IMR-90 (cell line): Measurements from ENCODE around the gene CYP4B1. TPM values are rescaled to one million over a fixed set of nuclear protein-coding genes. Genes with fewer than 3 reads are reported as not detected.

Source experiments
- ATAC-seq: fragments of 200-7000 bp; cut with Tn5 transposase; 2 replicates; pipeline ENCODE4 v1.9.1; 2020; ENCODE audit warnings: low read depth, mild to moderate bottlenecking, moderate library complexity
- BruUV-seq: library from RNA; stranded (reverse); fragments of 400-500 nt; replicated peaks from 2 replicates; lab custom pipeline; 2021; lab: Mats Ljungman, UMichigan
- CTCF ChIA-PET: fragments of 300-600 bp; formaldehyde crosslinking; extraction: SDS; loops from one replicate; lab custom pipeline; 2021; ENCODE audit warnings: antibody characterized with exemption; lab: Yijun Ruan, JAX
- POLR2A ChIA-PET: fragments of 300-600 bp; sonication (Branson Sonifier 250); formaldehyde crosslinking; loops from one replicate; lab custom pipeline; 2022; ENCODE audit warnings: antibody characterized with exemption; ENCODE audit not compliant: unreplicated experiment; lab: Charles Lee
- DNase-seq: peaks from one replicate; pipeline ENCODE4 v3.0.0; 2013
- H2AFZ ChIP-seq: replicated peaks from 2 replicates; pipeline ENCODE3; 2013; ENCODE audit warnings: low read length, mild to moderate bottlenecking; ENCODE audit not compliant: poor library complexity
- H2AK5ac ChIP-seq: 2 replicates; pipeline ENCODE4 v1.6.1; 2013; ENCODE audit warnings: low read depth, low read length, inconsistent platforms
- H2AK9ac ChIP-seq: replicated peaks from 2 replicates; pipeline ENCODE3; 2013; ENCODE audit warnings: mild to moderate bottlenecking, low read depth, low read length, moderate library complexity; ENCODE audit not compliant: poor library complexity
- H2BK120ac ChIP-seq: 2 replicates; pipeline ENCODE4 v1.6.1; 2013; ENCODE audit warnings: low read depth, low read length, inconsistent platforms
- H2BK15ac ChIP-seq: 3 replicates; pipeline ENCODE4 v1.6.1; 2013; ENCODE audit warnings: low read depth, low read length, inconsistent platforms
- H2BK20ac ChIP-seq: 2 replicates; pipeline ENCODE4 v1.6.1; 2013; ENCODE audit warnings: low read depth, mild to moderate bottlenecking, inconsistent platforms, low read length, moderate library complexity
- H2BK5ac ChIP-seq: 2 replicates; pipeline ENCODE4 v1.6.1; 2013; ENCODE audit warnings: mild to moderate bottlenecking, low read depth, low read length, inconsistent platforms; ENCODE audit not compliant: poor library complexity, severe bottlenecking
- H3K14ac ChIP-seq: replicated peaks from 2 replicates; pipeline ENCODE4 v1.6.1; 2013; ENCODE audit warnings: low read depth, low read length, inconsistent platforms
- H3K18ac ChIP-seq: 2 replicates; pipeline ENCODE4 v1.6.1; 2013; ENCODE audit warnings: low read depth, low read length, control low read depth
- H3K23ac ChIP-seq: 2 replicates; pipeline ENCODE4 v1.6.1; 2013; ENCODE audit warnings: low read depth, low read length, inconsistent platforms
- H3K27ac ChIP-seq: 2 replicates; pipeline ENCODE4 v1.5.1; 2013; ENCODE audit warnings: mild to moderate bottlenecking, control low read depth, low read length; ENCODE audit not compliant: insufficient read depth
- H3K27me3 ChIP-seq: 2 replicates; pipeline ENCODE4 v1.6.1; 2013; ENCODE audit warnings: low read length; ENCODE audit not compliant: control insufficient read depth, insufficient read depth
- H3K36me3 ChIP-seq: 2 replicates; pipeline ENCODE4 v1.6.1; 2013; ENCODE audit warnings: low read length, mixed read lengths; ENCODE audit not compliant: control insufficient read depth, insufficient read depth
- H3K4ac ChIP-seq: 2 replicates; pipeline ENCODE4 v1.6.1; 2013; ENCODE audit warnings: low read depth, low read length, inconsistent platforms
- H3K4me1 ChIP-seq: 2 replicates; pipeline ENCODE4 v1.6.1; 2013; ENCODE audit warnings: low read length, mixed read lengths; ENCODE audit not compliant: control insufficient read depth, insufficient read depth
- H3K4me2 ChIP-seq: 2 replicates; pipeline ENCODE4 v1.6.1; 2013; ENCODE audit warnings: low read depth, mild to moderate bottlenecking, control low read depth, low read length, moderate library complexity
- H3K4me3 ChIP-seq: 2 replicates; pipeline ENCODE4 v1.5.1; 2013; ENCODE audit warnings: low read depth, mild to moderate bottlenecking, control low read depth, low read length, moderate library complexity; ENCODE audit not compliant: insufficient read depth
- H3K56ac ChIP-seq: 2 replicates; pipeline ENCODE4 v1.6.1; 2013; ENCODE audit warnings: low read length, inconsistent platforms; ENCODE audit not compliant: insufficient read depth; ENCODE audit errors: extremely low read depth
- H3K79me1 ChIP-seq, 2 experiments: 2 replicates each; pipeline ENCODE4 v1.6.1; 2013; ENCODE audit warnings: low read length in 2 of 2, inconsistent platforms in 1 of 2, low read depth in 1 of 2
- H3K9ac ChIP-seq: 2 replicates; pipeline ENCODE4 v1.6.1; 2013; ENCODE audit warnings: low read depth, low read length, control low read depth
- H3K9me1 ChIP-seq: 2 replicates; pipeline ENCODE4 v1.6.1; 2013; ENCODE audit warnings: low read length, inconsistent platforms; ENCODE audit not compliant: insufficient read depth
- H3K9me3 ChIP-seq: 2 replicates; pipeline ENCODE4 v1.6.1; 2013; ENCODE audit warnings: low read length; ENCODE audit not compliant: control insufficient read depth, insufficient read depth
- H4K20me1 ChIP-seq: 2 replicates; pipeline ENCODE4 v1.6.1; 2013; ENCODE audit warnings: low read length, inconsistent platforms; ENCODE audit not compliant: insufficient read depth
- H4K5ac ChIP-seq: 2 replicates; pipeline ENCODE4 v1.6.1; 2013; ENCODE audit warnings: mild to moderate bottlenecking, low read depth, low read length, control low read depth
- H4K8ac ChIP-seq, 2 experiments: 2 replicates each; pipeline ENCODE4 v1.6.1; 2013; ENCODE audit warnings: low read depth in 2 of 2, low read length in 2 of 2, control low read depth in 1 of 2, inconsistent platforms in 1 of 2
- H4K91ac ChIP-seq: 2 replicates; pipeline ENCODE4 v1.6.1; 2013; ENCODE audit warnings: low read depth, low read length, inconsistent platforms; ENCODE audit not compliant: insufficient read depth
- BHLHE40 ChIP-seq: fragments of 150-350 bp; IDR thresholded peaks from 2 replicates; pipeline ENCODE4 v1.6.1; 2016; ENCODE audit warnings: mild to moderate bottlenecking, low read depth, low read length
- CEBPB ChIP-seq: IDR thresholded peaks from 2 replicates; pipeline ENCODE4 v1.6.1; 2012; ENCODE audit warnings: low read depth, low read length, improper control_type of control experiment
- FOS ChIP-seq: fragments of 150-350 bp; IDR thresholded peaks from 2 replicates; pipeline ENCODE4 v1.6.1; 2016; ENCODE audit warnings: low read depth, low read length
- MAFK ChIP-seq: IDR thresholded peaks from 2 replicates; pipeline ENCODE4 v1.6.1; 2012; ENCODE audit warnings: low read depth, low read length, improper control_type of control experiment
- MXI1 ChIP-seq: IDR thresholded peaks from 2 replicates; pipeline ENCODE4 v1.6.1; 2012; ENCODE audit warnings: low read depth, mild to moderate bottlenecking, low read length, moderate library complexity, borderline replicate concordance
- POLR2A ChIP-seq: IDR thresholded peaks from 2 replicates; pipeline ENCODE4 v1.6.1; 2012; ENCODE audit warnings: mild to moderate bottlenecking, low read depth, low read length
- WGBS, 2 experiments: methylation state at CpG; one replicate each; pipeline versions ENCODE4 v1.1.5 to v1.1.7; 2013; ENCODE audit warnings: missing lambda C conversion rate in 2 of 2; ENCODE audit not compliant: insufficient read length in 1 of 2; ENCODE audit errors: extremely low coverage in 2 of 2; 5-methylcytosine and 5-hydroxymethylcytosine counted together
- dilution Hi-C: fragments of 300-500 bp; cut with HindIII; formaldehyde crosslinking; loops from one replicate; pipeline ENCODE4 v1.14.3; 2018; ENCODE audit warnings: low sequenced_read_pairs; ENCODE audit not compliant: unreplicated experiment
- in situ Hi-C: fragments of 300-500 bp; cut with MboI; formaldehyde crosslinking; loops from 3 replicates; pipeline ENCODE4 v1.14.3; 2019; ENCODE audit warnings: low sequenced_read_pairs, inconsistent platforms, mixed read lengths
- intact Hi-C: fragments of 100-400 bp; cut with micrococcal nuclease; formaldehyde crosslinking; loops from 2 replicates; pipeline ENCODE4 v1.10.0; 2022
- polyA plus RNA-seq, 3 experiments: library from polyadenylated mRNA; depleted of rRNA; stranded (reverse); fragments of >200 nt; gene quantifications; 2 replicates each; pipeline ENCODE4 v1.2.3, GENCODE V29; 2012; ENCODE audit warnings: low replicate concordance in 1 of 3
- total RNA-seq: library from RNA; depleted of rRNA; stranded (reverse); fragments of >200 nt; gene quantifications from 2 replicates; pipeline ENCODE4 v1.2.3, GENCODE V29; 2012
- TF ChIP-seq, protein P1 (sequence below): fragments of 150-350 bp; IDR thresholded peaks from 2 replicates; pipeline ENCODE4 v1.6.1; 2017; ENCODE audit warnings: mild to moderate bottlenecking, antibody characterized with exemption, low read length, low read depth
- TF ChIP-seq, protein P2 (sequence below): conservative IDR thresholded peaks from 2 replicates; pipeline ENCODE4 v1.5.1; 2012; ENCODE audit warnings: mild to moderate bottlenecking, low read depth, low read length, improper control_type of control experiment
- TF ChIP-seq, protein P3 (sequence below): fragments of 150-350 bp; IDR thresholded peaks from 2 replicates; pipeline ENCODE4 v1.6.1; 2016; ENCODE audit warnings: low read depth, mild to moderate bottlenecking, low read length, moderate library complexity, borderline replicate concordance

CYP4B1 gene
- total and polyA plus RNA-seq, 2 of the 4 experiments (the other 2 are of a cell fraction) = not detected

DNA sequence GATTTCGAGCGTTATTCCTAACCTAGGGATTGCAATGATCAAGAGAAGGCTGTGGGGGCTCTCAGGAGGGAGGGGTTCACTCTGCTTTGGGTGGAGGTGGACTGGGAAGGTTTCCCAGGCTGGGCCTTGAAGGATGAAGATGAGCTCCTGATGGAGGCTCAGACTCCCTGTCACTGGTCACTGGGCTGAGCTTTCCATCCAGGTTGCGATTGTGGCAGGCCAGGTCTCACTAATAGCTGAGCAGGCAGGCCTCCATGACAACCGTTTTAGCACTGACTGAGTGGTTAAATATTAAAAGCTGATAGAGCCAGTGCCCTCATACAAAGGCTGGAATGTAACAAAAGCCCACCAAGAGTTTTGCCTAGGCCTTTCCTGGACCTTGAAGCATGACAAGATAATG lies 43.7 kb upstream of the CYP4B1 start:
- DNase-seq (no peak), ATAC-seq (no peak)
- Histone ChIP-seq H4K20me1 (no peaks in the 10 kb centered on the region), H3K9ac (no peak overlapping the region), H3K4ac (no peak overlapping the region), H3K4me3 (no peak overlapping the region), H3K18ac (no peak overlapping the region), H4K91ac (no peak overlapping the region), H2AK5ac (no peak overlapping the region), H3K27me3 (no peaks in the 10 kb centered on the region), H2BK20ac (no peak overlapping the region), H3K4me1 (no peaks in the 10 kb centered on the region), H3K36me3 (no peaks in the 10 kb centered on the region), H3K27ac (no peak overlapping the region), H3K14ac (no peak overlapping the region), H2AK9ac (no peak overlapping the region), H2BK15ac (no peak overlapping the region), H2BK120ac (no peak overlapping the region), H3K56ac (no peak overlapping the region), H3K9me1 (no peaks in the 10 kb centered on the region), H2BK5ac (no peak overlapping the region), H4K5ac (no peak overlapping the region), H3K23ac (no peak overlapping the region), H3K9me3 (no peaks in the 10 kb centered on the region), H3K4me2 (no peak overlapping the region), H2AFZ (no peak overlapping the region), H4K8ac (no peak overlapping the region), H3K79me1 (no peaks in the 10 kb centered on the region)
- POLR2A ChIA-PET = no interaction called here
- WGBS, 2 experiments = 50% methylated on average over 1 of the region's 4 CpGs; no CpG with 5 or more reads in 1 of the 2 experiments
- intact Hi-C loops (no loop called here), in situ Hi-C loops (no loop called here), dilution Hi-C loops (no loop called here)
- BruUV-seq = no TSS peak
- no peak for TF ChIP-seq CEBPB
- no peak for TF ChIP-seq BHLHE40
- TF ChIP-seq, protein P1, sequence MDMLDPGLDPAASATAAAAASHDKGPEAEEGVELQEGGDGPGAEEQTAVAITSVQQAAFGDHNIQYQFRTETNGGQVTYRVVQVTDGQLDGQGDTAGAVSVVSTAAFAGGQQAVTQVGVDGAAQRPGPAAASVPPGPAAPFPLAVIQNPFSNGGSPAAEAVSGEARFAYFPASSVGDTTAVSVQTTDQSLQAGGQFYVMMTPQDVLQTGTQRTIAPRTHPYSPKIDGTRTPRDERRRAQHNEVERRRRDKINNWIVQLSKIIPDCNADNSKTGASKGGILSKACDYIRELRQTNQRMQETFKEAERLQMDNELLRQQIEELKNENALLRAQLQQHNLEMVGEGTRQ = no peak
- TF ChIP-seq, protein P2, sequence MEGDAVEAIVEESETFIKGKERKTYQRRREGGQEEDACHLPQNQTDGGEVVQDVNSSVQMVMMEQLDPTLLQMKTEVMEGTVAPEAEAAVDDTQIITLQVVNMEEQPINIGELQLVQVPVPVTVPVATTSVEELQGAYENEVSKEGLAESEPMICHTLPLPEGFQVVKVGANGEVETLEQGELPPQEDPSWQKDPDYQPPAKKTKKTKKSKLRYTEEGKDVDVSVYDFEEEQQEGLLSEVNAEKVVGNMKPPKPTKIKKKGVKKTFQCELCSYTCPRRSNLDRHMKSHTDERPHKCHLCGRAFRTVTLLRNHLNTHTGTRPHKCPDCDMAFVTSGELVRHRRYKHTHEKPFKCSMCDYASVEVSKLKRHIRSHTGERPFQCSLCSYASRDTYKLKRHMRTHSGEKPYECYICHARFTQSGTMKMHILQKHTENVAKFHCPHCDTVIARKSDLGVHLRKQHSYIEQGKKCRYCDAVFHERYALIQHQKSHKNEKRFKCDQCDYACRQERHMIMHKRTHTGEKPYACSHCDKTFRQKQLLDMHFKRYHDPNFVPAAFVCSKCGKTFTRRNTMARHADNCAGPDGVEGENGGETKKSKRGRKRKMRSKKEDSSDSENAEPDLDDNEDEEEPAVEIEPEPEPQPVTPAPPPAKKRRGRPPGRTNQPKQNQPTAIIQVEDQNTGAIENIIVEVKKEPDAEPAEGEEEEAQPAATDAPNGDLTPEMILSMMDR = no peak
- TF ChIP-seq FOS = no peak
- TF ChIP-seq MXI1 = no peak
- TF ChIP-seq POLR2A = no peak
- TF ChIP-seq MAFK = no peak
- TF ChIP-seq, protein P3, sequence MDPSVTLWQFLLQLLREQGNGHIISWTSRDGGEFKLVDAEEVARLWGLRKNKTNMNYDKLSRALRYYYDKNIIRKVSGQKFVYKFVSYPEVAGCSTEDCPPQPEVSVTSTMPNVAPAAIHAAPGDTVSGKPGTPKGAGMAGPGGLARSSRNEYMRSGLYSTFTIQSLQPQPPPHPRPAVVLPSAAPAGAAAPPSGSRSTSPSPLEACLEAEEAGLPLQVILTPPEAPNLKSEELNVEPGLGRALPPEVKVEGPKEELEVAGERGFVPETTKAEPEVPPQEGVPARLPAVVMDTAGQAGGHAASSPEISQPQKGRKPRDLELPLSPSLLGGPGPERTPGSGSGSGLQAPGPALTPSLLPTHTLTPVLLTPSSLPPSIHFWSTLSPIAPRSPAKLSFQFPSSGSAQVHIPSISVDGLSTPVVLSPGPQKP = no peak
- CTCF ChIA-PET = no interaction called here
